ENCODE results near the gene NQO2.
"Not testable (repeated sequence)": the region's sequence is repeated elsewhere in the genome, so short reads cannot be mapped to it uniquely, and the experiment has no call there.

DNA sequence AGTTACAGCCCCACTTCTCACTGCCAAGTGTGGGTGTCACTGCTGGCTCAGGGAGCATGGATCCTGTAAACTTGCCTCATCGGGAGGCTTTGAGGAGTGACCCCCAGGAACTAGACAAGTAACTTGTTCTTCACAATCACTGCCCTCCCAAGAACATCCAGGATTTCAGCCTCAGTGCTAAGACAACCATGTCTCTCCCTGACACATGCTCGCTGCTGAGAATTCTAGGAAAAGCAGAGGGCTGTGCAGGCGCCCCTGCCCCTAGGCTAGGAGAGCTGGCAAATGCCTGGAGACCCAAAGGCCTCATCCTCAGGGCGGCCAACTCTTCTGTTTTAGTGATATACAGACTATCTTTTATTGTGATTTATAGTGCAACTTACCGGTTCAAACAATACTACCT, 3.5 kb downstream of the NQO2 start:
- TF ChIP-seq, protein P1, sequence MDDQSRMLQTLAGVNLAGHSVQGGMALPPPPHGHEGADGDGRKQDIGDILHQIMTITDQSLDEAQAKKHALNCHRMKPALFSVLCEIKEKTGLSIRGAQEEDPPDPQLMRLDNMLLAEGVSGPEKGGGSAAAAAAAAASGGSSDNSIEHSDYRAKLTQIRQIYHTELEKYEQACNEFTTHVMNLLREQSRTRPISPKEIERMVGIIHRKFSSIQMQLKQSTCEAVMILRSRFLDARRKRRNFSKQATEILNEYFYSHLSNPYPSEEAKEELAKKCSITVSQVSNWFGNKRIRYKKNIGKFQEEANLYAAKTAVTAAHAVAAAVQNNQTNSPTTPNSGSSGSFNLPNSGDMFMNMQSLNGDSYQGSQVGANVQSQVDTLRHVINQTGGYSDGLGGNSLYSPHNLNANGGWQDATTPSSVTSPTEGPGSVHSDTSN (CRISPR knock-in tag; IDR thresholded peaks at IDR 0.05), result not testable (repeated sequence)
- TF ChIP-seq, protein P2, sequence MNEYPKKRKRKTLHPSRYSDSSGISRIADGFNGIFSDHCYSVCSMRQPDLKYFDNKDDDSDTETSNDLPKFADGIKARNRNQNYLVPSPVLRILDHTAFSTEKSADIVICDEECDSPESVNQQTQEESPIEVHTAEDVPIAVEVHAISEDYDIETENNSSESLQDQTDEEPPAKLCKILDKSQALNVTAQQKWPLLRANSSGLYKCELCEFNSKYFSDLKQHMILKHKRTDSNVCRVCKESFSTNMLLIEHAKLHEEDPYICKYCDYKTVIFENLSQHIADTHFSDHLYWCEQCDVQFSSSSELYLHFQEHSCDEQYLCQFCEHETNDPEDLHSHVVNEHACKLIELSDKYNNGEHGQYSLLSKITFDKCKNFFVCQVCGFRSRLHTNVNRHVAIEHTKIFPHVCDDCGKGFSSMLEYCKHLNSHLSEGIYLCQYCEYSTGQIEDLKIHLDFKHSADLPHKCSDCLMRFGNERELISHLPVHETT (tag by site-specific recombination; IDR thresholded peaks at IDR 0.05), result not testable (repeated sequence)
- not testable (repeated sequence) for TF ChIP-seq ZNF133 (tag by site-specific recombination; IDR thresholded peaks at IDR 0.05); ZNF558 (tag by site-specific recombination; IDR thresholded peaks at IDR 0.05); YY1 (tag by site-specific recombination; IDR thresholded peaks at IDR 0.05); ZNF24 (tag by site-specific recombination; IDR thresholded peaks at IDR 0.05); GLI2 (tag by site-specific recombination; IDR thresholded peaks at IDR 0.05; ENCODE audit: borderline replicate concordance, low read depth)
- TF ChIP-seq, protein P3, sequence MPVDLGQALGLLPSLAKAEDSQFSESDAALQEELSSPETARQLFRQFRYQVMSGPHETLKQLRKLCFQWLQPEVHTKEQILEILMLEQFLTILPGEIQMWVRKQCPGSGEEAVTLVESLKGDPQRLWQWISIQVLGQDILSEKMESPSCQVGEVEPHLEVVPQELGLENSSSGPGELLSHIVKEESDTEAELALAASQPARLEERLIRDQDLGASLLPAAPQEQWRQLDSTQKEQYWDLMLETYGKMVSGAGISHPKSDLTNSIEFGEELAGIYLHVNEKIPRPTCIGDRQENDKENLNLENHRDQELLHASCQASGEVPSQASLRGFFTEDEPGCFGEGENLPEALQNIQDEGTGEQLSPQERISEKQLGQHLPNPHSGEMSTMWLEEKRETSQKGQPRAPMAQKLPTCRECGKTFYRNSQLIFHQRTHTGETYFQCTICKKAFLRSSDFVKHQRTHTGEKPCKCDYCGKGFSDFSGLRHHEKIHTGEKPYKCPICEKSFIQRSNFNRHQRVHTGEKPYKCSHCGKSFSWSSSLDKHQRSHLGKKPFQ (tag by site-specific recombination; IDR thresholded peaks at IDR 0.05), result not testable (repeated sequence)
